Naive thymus-derived CD4-positive, alpha-beta T cell (primary cell): Measurements from ENCODE around the gene CCT6A. TPM values are rescaled to one million over a fixed set of nuclear protein-coding genes. Genes with fewer than 3 reads are reported as not detected.
"Not testable (repeated sequence)": the region's sequence is repeated elsewhere in the genome, so short reads cannot be mapped to it uniquely, and the experiment has no call there.

ENCODE experiments used
- ATAC-seq: fragments of 150-1000 bp; cut with Tn5 transposase; 2 replicates; pipeline ENCODE4 v1.10.0; 2021; ENCODE audit warnings: mild to moderate bottlenecking, moderate library complexity
- CTCF ChIA-PET: fragments of 350-600 bp; sonication (Branson Sonifier 250); formaldehyde crosslinking; loops from one replicate; lab custom pipeline; 2021; ENCODE audit warnings: antibody characterized with exemption; lab: Charles Lee
- POLR2A ChIA-PET: fragments of 350-600 bp; sonication (Branson Sonifier 250); formaldehyde crosslinking; loops from one replicate; lab custom pipeline; 2021; ENCODE audit warnings: antibody characterized with exemption, inconsistent platforms; lab: Charles Lee
- DNase-seq, 9 donors: peaks; one replicate each; pipeline versions ENCODE4 v3.0.0 to v3.0.0-alpha.2; 2020 to 2022; ENCODE audit warnings: mixed read lengths in 1 of 9
- H3K27ac ChIP-seq: one replicate; pipeline ENCODE4 v1.7.0; 2013; ENCODE audit warnings: mild to moderate bottlenecking, low read depth, low read length, moderate library complexity
- H3K27me3 ChIP-seq, 2 donors: one replicate each; pipeline ENCODE4 v1.7.0; 2013; ENCODE audit warnings: low read length in 2 of 2, mild to moderate bottlenecking in 2 of 2, moderate library complexity in 2 of 2; ENCODE audit not compliant: control insufficient read depth in 2 of 2, insufficient read depth in 2 of 2
- H3K36me3 ChIP-seq, 3 experiments: 1 replicate in 2 of 3; 2 replicates in 1 of 3; pipeline ENCODE4 v1.7.0; 2013; ENCODE audit warnings: low read length in 3 of 3, mild to moderate bottlenecking in 3 of 3, moderate library complexity in 1 of 3; ENCODE audit not compliant: insufficient read depth in 3 of 3, control insufficient read depth in 2 of 3
- H3K4me1 ChIP-seq, 2 donors: one replicate each; pipeline ENCODE4 v1.7.0; 2013; ENCODE audit warnings: low read length in 2 of 2, mild to moderate bottlenecking in 2 of 2, moderate library complexity in 1 of 2; ENCODE audit not compliant: control insufficient read depth in 2 of 2, insufficient read depth in 2 of 2
- H3K4me3 ChIP-seq: 2 replicates; pipeline ENCODE4 v1.7.0; 2013; ENCODE audit warnings: mild to moderate bottlenecking, low read length
- H3K9me3 ChIP-seq, 3 experiments: 1 replicate in 2 of 3; 2 replicates in 1 of 3; pipeline ENCODE4 v1.7.0; 2013; ENCODE audit warnings: low read length in 3 of 3; ENCODE audit not compliant: control insufficient read depth in 2 of 3
- H3K27ac Mint-ChIP-seq, 9 donors: one replicate each; pipeline ENCODE4 v1.8.0; 2020 to 2022; ENCODE audit warnings: mixed read lengths in 9 of 9, mild to moderate bottlenecking in 8 of 9, moderate library complexity in 5 of 9, inconsistent platforms in 2 of 9
- H3K27me3 Mint-ChIP-seq, 5 donors: one replicate each; pipeline ENCODE4 v1.8.0; 2021 to 2022; ENCODE audit warnings: mixed read lengths in 5 of 5, mild to moderate bottlenecking in 1 of 5
- H3K36me3 Mint-ChIP-seq, 5 donors: one replicate each; pipeline ENCODE4 v1.8.0; 2020 to 2022; ENCODE audit warnings: mixed read lengths in 5 of 5, mild to moderate bottlenecking in 3 of 5, inconsistent platforms in 1 of 5
- H3K4me1 Mint-ChIP-seq, 7 donors: one replicate each; pipeline ENCODE4 v1.8.0; 2020 to 2022; ENCODE audit warnings: mixed read lengths in 7 of 7, mild to moderate bottlenecking in 3 of 7, inconsistent platforms in 1 of 7
- H3K4me3 Mint-ChIP-seq, 10 donors: one replicate each; pipeline ENCODE4 v1.8.0; 2020 to 2022; ENCODE audit warnings: mild to moderate bottlenecking in 10 of 10, mixed read lengths in 10 of 10, moderate library complexity in 6 of 10, inconsistent platforms in 2 of 10
- H3K9me3 Mint-ChIP-seq, 11 donors: one replicate each; pipeline ENCODE4 v1.8.0; 2020 to 2022; ENCODE audit warnings: mixed read lengths in 11 of 11, mild to moderate bottlenecking in 4 of 11, inconsistent platforms in 1 of 11, moderate library complexity in 1 of 11
- intact Hi-C, 2 donors: fragments of 100-400 bp; cut with micrococcal nuclease; formaldehyde crosslinking; loops; one replicate each; pipeline ENCODE4 v1.15.1; 2023
- polyA plus RNA-seq, 2 donors: library from polyadenylated mRNA; unstranded; fragments of 300-500 nt; fragmentation: Illumina TruSeq; gene quantifications; one replicate each; pipeline ENCODE4 v1.2.3, GENCODE V29; 2021
- total RNA-seq, 6 experiments: library from RNA in 5 of 6; stranded (reverse) in 5 of 6; gene quantifications; 1 replicate in 5 of 6; 2 replicates in 1 of 6; pipeline ENCODE4 v1.2.3 and lab custom pipeline; 2021 to 2026

The CCT6A gene
- total and polyA plus RNA-seq, 7 experiments from 2014 or later: 38.7 to 143 (median 62.4) TPM

GRCh38 chr7:56091591-56091990, 40.0 kb downstream of the CCT6A start:
- DNase-seq (no peak), ATAC-seq (no peak)
- no peaks in the 10 kb centered on the region for H3K9me3 ChIP-seq
- POLR2A ChIA-PET: interaction anchor here (0.6 kb wide), 1 partner anchor 58 kb away, joined by 3 read pairs; no protein-coding TSS in a partner anchor
- intact Hi-C loops: no loop called here
- CTCF ChIA-PET: no interaction called here
- H3K4me1 Mint-ChIP-seq: peaks cover 0 to 3% (median 0%) of the 10 kb centered on the region in 7 donors
- H3K36me3 Mint-ChIP-seq: peaks cover 0 to 5% (median 0%) of the 10 kb centered on the region in 5 donors
- no peaks in the 10 kb centered on the region for H3K4me1 ChIP-seq
- peaks cover 0 to 2% (median 0%) of the 10 kb centered on the region in 11 donors for H3K9me3 Mint-ChIP-seq
- H3K4me3 Mint-ChIP-seq: no peak overlapping the region
- H3K36me3 ChIP-seq: peaks cover 0 to 8% (median 0%) of the 10 kb centered on the region in 3 experiments
- peak overlapping the region in 1 of 9 donors; percentile 24 for H3K27ac Mint-ChIP-seq
- H3K27me3 Mint-ChIP-seq: no peaks in the 10 kb centered on the region
- no peaks in the 10 kb centered on the region for H3K27me3 ChIP-seq
- H3K4me3 ChIP-seq: no peak overlapping the region
- no peak overlapping the region for H3K27ac ChIP-seq

DNA sequence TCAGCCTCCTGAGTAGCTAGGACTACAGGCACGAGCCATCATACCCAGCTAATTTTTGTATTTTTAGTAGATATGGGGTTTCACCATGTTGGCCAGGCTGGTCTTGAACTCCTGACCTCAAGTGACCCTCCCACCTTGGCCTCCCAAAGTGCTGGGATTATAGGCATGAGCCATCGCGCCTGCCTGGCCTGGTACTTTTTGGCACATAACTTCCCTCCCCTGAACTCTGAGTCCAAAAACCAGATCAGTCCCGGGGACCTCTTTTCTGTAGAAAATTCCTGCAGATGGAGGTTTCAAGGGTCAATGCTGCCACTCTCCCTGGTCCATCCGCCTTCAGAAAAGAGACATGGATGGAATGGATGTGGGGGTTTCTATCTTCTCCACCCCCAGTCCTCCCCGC, 40.8 kb downstream of the CCT6A start:
- H3K27me3 Mint-ChIP-seq, DNase-seq, H3K9me3 ChIP-seq, CTCF ChIA-PET, H3K4me1 ChIP-seq, H3K4me1 Mint-ChIP-seq, H3K27me3 ChIP-seq, ATAC-seq, H3K27ac ChIP-seq, H3K36me3 Mint-ChIP-seq, H3K4me3 Mint-ChIP-seq, H3K4me3 ChIP-seq, H3K9me3 Mint-ChIP-seq, H3K36me3 ChIP-seq, intact Hi-C loops: not testable (repeated sequence)
- peak overlapping the region in 1 of 9 donors; percentile 8 for H3K27ac Mint-ChIP-seq
- POLR2A ChIA-PET: interaction anchor here (0.6 to 0.9 kb wide), 3 partner anchors 14 to 105 kb away, joined by 3 read pairs; partner anchors contain the start of gene CHCHD2

GRCh38 chr7:56092789-56093531, 41.4 kb downstream of the CCT6A start, which contains the start of gene PHKG1:
Gene PHKG1 (minus strand): TSS chr7:56092952. CDS start chr7:56088941, 4,011 bp downstream.
- Histone ChIP-seq H3K4me3 (no peak within 1 kb of the TSS), H3K27ac (no peak within 1 kb of the TSS), H3K4me1 (no peaks in the 10 kb centered on the region), H3K36me3 (no peaks in the 10 kb centered on the region), H3K9me3 (no peaks in the 10 kb centered on the region), H3K27me3 (no peaks in the 10 kb centered on the region)
- H3K27ac Mint-ChIP-seq: peak within 1 kb of the TSS in 2 of 9 donors; percentile 8 to 24
- DNase-seq (no peak), ATAC-seq (peak; percentile 32)
- peaks cover 0 to 5% (median 0%) of the 10 kb centered on the region in 5 donors for H3K36me3 Mint-ChIP-seq
- no peaks in the 10 kb centered on the region for H3K27me3 Mint-ChIP-seq
- intact Hi-C loops: no loop called here
- H3K9me3 Mint-ChIP-seq: peaks cover 0 to 2% (median 0%) of the 10 kb centered on the region in 11 donors
- ChIA-PET CTCF (no interaction called here), POLR2A (interaction anchor here (0.6 to 0.9 kb wide), 4 partner anchors 13 to 304 kb away, joined by 3 read pairs; partner anchors contain the start of gene CHCHD2)
- H3K4me1 Mint-ChIP-seq: peaks cover 0 to 3% (median 0%) of the 10 kb centered on the region in 7 donors
- H3K4me3 Mint-ChIP-seq: no peak within 1 kb of the TSS

- peaks cover 12 to 38% (median 21%) of the 10 kb centered on the region in 3 experiments for H3K36me3 ChIP-seq
- Mint-ChIP-seq H3K36me3 (peaks cover 4 to 17% (median 14%) of the 10 kb centered on the region in 5 donors), H3K27me3 (no peaks in the 10 kb centered on the region), H3K27ac (peak overlapping the region in 1 of 9 donors; percentile 14), H3K9me3 (no peaks in the 10 kb centered on the region), H3K4me1 (peaks cover 0 to 6% (median under 1%) of the 10 kb centered on the region in 7 donors), H3K4me3 (no peak overlapping the region)
- intact Hi-C loops: no loop called here
- H3K9me3 ChIP-seq: no peaks in the 10 kb centered on the region
- CTCF ChIA-PET: no interaction called here
- no peaks in the 10 kb centered on the region for H3K27me3 ChIP-seq
- no peaks in the 10 kb centered on the region for H3K4me1 ChIP-seq
- DNase-seq: no peak
- no peak for ATAC-seq
- H3K4me3 ChIP-seq: no peak overlapping the region
- POLR2A ChIA-PET: interaction anchor here (0.8 kb wide), 1 partner anchor 9 kb away, joined by 3 read pairs; the partner anchor contains the start of gene CHCHD2
- no peak overlapping the region for H3K27ac ChIP-seq
Observed at GRCh38 chr7:56097700-56098099, 46.1 kb downstream of the CCT6A start.

DNA sequence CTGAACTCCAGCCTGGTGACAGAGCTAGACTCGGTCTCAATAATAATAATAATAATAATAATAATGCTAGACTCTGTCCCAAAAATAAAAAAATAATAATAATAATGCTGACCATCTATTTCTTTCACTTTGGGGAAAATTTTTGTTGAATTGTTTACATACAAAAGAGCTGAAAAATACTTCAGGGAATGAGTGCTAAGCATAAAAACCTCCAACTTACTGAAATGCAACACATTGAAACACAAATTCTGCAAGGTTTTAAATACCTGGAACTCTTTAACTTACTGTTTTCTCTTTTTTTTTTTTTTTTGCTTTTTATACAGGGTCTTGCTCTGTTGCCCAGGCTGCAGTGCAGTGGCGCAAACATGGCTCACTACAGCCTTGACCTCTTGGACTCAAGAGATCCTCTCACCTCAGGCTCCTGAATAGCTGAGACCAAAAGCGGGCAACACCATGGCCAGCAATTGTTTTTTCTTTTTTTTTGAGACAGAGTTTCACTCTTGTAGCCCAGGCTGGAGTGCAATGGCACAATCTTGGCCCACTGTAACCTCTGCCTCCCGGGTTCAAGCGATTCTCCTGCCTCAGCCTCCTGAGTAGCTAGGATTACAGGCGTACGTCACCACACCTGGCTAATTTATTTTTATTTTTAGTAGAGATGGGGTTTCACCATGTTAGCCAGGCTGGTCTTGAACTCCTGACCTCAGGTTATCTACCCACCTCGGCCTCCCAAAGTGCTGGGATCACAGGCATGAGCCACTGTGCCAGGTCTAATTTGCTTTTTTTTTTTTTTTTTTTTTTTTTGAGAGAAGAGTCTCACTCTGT, 46.8 kb downstream of the CCT6A start:
- CTCF ChIA-PET, H3K27ac Mint-ChIP-seq, H3K4me3 Mint-ChIP-seq, intact Hi-C loops, H3K4me3 ChIP-seq, H3K27me3 ChIP-seq, H3K4me1 Mint-ChIP-seq, H3K9me3 ChIP-seq, ATAC-seq, H3K9me3 Mint-ChIP-seq, H3K27me3 Mint-ChIP-seq, H3K27ac ChIP-seq, H3K4me1 ChIP-seq, DNase-seq: not testable (repeated sequence)
- POLR2A ChIA-PET: interaction anchor here (0.8 to 1.0 kb wide), 2 partner anchors 8 to 42 kb away, joined by 3 read pairs; partner anchors contain the start of gene CHCHD2
- H3K36me3 ChIP-seq: peaks cover 16 to 44% (median 23%) of the 10 kb centered on the region in 3 experiments
- peaks cover 4 to 18% (median 16%) of the 10 kb centered on the region in 5 donors for H3K36me3 Mint-ChIP-seq

DNA sequence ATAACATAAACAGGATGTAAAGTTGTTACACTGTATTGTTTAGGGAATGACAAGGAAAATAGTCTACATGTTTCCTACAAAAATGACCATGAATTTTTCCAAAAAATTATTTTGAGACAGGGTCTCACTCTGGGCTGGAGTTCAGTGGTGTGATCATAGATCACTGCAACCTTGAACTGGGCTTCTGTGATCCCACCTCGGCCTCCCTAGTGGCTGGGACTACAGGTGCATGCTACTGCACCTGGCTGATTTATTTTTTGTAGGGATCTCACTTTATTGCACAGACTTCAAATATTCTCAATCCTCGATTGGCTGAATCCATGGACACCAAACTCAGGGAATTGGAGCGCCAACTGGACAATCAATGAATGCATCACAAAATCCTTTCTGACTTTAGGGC, 48.1 kb downstream of the CCT6A start:
- H3K9me3 ChIP-seq: no peaks in the 10 kb centered on the region
- no peaks in the 10 kb centered on the region for H3K27me3 Mint-ChIP-seq
- no peak overlapping the region for H3K27ac ChIP-seq
- ChIA-PET CTCF (no interaction called here), POLR2A (interaction anchor here (0.7 to 0.8 kb wide), 2 partner anchors 48 to 512 kb away, joined by 3 read pairs; partner anchors contain the start of genes CCT6A and PSPH)
- no peak overlapping the region for H3K4me3 Mint-ChIP-seq
- H3K36me3 ChIP-seq: peaks cover 16 to 53% (median 29%) of the 10 kb centered on the region in 3 experiments
- peaks cover under 1 to 6% of the 10 kb centered on the region in 2 donors for H3K4me1 ChIP-seq
- peak overlapping the region in 1 of 9 donors; percentile 64 for H3K27ac Mint-ChIP-seq
- ATAC-seq (no peak), DNase-seq (no peak)
- peaks cover 4 to 23% (median 21%) of the 10 kb centered on the region in 5 donors for H3K36me3 Mint-ChIP-seq
- no peak overlapping the region for H3K4me3 ChIP-seq
- H3K27me3 ChIP-seq: no peaks in the 10 kb centered on the region
- intact Hi-C loops: no loop called here
- H3K4me1 Mint-ChIP-seq: peaks cover 2 to 12% (median 6%) of the 10 kb centered on the region in 7 donors
- H3K9me3 Mint-ChIP-seq: no peaks in the 10 kb centered on the region
